T-helper 1 cell treated with Interleukin-12 subunit alpha and Interleukin-12 subunit beta and Interleukin-4 antibody, amounts not matched to agents 30 μg/mL and 1 μg/mL, for 36 hours (primary cell): Measurements from ENCODE around the gene MT1B.

Experiments
- H3K27ac Mint-ChIP-seq: one replicate; pipeline ENCODE4 v1.8.0; 2021; ENCODE audit warnings: mild to moderate bottlenecking, mixed read lengths
- H3K27me3 Mint-ChIP-seq: one replicate; pipeline ENCODE4 v1.8.0; 2021; ENCODE audit warnings: low read depth, mixed read lengths
- H3K36me3 Mint-ChIP-seq: one replicate; pipeline ENCODE4 v1.8.0; 2021; ENCODE audit warnings: low read depth, mixed read lengths
- H3K4me1 Mint-ChIP-seq: one replicate; pipeline ENCODE4 v1.8.0; 2021; ENCODE audit warnings: low read depth, mixed read lengths
- H3K4me3 Mint-ChIP-seq: one replicate; pipeline ENCODE4 v1.8.0; 2021; ENCODE audit warnings: mild to moderate bottlenecking, moderate library complexity, mixed read lengths
- H3K9me3 Mint-ChIP-seq: one replicate; pipeline ENCODE4 v1.8.0; 2021; ENCODE audit warnings: mixed read lengths

MT1B gene

DNA sequence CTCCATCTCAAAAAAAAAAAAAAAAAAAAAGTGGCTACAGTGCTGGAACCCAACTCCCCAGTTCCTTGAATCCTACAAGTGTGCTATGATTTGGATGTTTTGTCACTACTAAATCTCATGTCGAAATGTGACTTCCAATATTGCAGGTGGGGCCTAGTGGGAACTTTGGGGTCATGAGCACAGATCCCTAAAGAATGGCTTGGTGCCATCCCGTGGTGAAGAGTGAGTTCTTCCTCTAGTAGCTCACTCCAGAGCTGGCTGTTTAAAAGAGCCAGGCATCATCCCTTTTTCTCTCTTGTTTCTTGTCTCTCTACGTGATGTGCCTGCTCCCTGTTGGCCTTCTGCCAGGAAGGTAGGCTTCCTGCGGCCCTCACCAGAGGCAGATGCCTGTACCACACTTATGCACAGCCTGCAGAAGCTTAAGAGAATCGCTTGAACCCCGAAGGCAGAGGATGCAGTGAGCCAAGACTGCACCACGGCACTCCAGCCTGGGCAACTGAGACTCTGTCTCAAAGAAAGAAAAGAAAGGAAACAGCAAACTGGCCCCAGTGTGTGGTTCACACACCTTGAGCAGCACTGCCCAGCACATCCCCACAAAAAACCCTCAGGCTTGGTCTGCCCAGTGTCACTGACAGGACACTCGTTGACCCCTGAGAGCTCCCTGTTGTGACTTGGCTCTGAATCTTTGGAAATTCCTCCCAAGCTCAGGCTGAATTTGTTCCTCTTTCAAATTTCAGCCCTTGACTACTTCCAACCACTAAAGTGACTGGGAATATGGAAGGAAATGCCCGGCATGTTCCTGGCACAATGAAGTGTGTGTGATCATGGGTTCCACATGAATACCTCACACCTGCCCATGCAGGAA, 23.0 kb upstream of the MT1B start:
- peaks cover 7% of the 10 kb centered on the region for H3K36me3 Mint-ChIP-seq
- no peak overlapping the region for H3K27ac Mint-ChIP-seq
- H3K9me3 Mint-ChIP-seq, result no peaks in the 10 kb centered on the region
- no peak overlapping the region for H3K4me3 Mint-ChIP-seq
- peaks cover 20% of the 10 kb centered on the region for H3K4me1 Mint-ChIP-seq
- peaks cover 50% of the 10 kb centered on the region for H3K27me3 Mint-ChIP-seq

DNA sequence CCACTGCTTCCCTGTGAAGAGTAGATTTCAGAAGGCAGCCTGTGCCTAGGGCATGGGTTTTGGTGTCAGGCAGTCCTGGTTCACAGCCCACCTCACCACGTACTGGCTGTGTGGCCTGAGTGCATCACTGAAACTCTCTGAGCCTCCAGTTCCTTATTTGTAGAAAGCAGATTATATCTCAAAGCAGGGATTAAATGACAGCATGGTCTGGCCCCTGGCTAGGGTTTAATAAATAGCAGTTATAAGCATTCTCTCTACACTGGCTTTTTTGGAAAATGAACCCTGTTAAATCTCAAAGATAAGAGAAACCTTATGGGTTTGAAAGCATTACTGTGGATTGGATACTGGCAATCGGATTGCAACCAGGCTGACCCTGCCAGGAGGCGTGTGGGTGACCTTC, 22.2 kb upstream of the MT1B start:
- no peak overlapping the region for H3K4me3 Mint-ChIP-seq

DNA sequence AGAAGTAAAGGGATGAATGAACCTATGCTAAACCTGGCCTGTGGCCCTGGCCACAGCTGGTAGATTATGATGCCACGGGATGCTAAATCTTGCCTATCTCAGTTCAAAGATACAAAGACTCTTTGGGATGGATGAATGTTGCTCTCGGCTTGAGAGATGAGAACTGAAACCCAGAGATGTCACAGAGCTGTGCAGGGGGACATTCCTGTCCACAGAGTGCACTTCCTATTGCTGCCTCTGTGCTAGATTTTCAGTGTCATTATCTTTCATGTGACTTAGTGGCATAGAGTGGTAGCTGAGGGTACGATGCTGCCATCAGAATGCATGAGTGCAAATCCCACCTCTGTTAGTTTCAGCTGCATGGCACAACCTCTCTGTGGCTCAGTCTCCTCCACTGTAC, 21.6 kb upstream of the MT1B start:
- H3K4me1 Mint-ChIP-seq, result peaks cover 19% of the 10 kb centered on the region
- H3K27ac Mint-ChIP-seq, result no peak overlapping the region
- H3K36me3 Mint-ChIP-seq, result peaks cover 6% of the 10 kb centered on the region
- H3K9me3 Mint-ChIP-seq, result no peaks in the 10 kb centered on the region
- H3K4me3 Mint-ChIP-seq, result no peak overlapping the region
- H3K27me3 Mint-ChIP-seq, result peaks cover 61% of the 10 kb centered on the region

More for the DNA sequence above, 22.2 kb upstream of the MT1B start:
- Mint-ChIP-seq H3K4me1 (peaks cover 18% of the 10 kb centered on the region), H3K36me3 (peaks cover 7% of the 10 kb centered on the region), H3K9me3 (no peaks in the 10 kb centered on the region), H3K27me3 (peaks cover 58% of the 10 kb centered on the region), H3K27ac (no peak overlapping the region)

DNA sequence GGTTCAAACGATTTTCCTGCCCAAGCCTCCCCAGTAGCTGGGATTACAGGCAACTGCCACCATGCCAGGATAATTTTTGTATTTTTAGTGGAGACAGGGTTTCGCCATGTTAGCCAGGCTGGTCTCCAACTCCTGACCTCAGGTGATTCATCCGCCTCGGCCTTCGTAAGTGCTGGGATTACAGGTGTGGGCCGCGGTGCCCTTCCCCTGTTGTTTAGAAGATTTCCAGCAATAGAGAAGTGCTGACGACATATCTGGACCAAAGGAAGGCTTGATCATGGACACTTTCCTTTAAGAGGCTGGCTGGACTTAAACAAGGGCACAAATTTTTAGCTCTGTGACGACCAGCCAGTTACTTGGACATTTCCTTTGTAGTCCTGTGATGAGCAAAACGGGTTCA, 20.5 kb upstream of the MT1B start:
- H3K36me3 Mint-ChIP-seq, result peaks cover 6% of the 10 kb centered on the region
- H3K4me3 Mint-ChIP-seq, result no peak overlapping the region
- H3K9me3 Mint-ChIP-seq, result no peaks in the 10 kb centered on the region
- peaks cover 70% of the 10 kb centered on the region for H3K27me3 Mint-ChIP-seq
- H3K27ac Mint-ChIP-seq, result no peak overlapping the region
- peaks cover 20% of the 10 kb centered on the region for H3K4me1 Mint-ChIP-seq

DNA sequence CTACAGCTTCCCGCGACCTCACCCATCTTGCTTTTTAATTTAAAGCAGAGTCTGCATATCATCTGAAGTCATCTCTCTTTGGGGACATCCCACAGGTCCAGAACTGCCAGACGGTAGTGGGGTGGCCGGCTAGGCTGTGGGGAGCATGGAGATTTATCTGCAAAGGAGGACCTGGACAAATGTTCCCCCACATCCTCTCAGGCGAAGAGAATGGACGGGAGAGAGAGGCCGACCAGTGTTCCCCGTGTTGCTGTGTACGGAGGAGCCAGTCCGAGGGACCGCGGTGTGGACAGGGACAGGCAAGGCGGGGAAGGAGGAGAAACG, 19.9 kb upstream of the MT1B start:
- Mint-ChIP-seq H3K9me3 (no peaks in the 10 kb centered on the region), H3K4me3 (peak overlapping the region; percentile 65), H3K27me3 (peaks cover 76% of the 10 kb centered on the region), H3K36me3 (peaks cover 6% of the 10 kb centered on the region), H3K4me1 (peaks cover 20% of the 10 kb centered on the region), H3K27ac (no peak overlapping the region)

DNA sequence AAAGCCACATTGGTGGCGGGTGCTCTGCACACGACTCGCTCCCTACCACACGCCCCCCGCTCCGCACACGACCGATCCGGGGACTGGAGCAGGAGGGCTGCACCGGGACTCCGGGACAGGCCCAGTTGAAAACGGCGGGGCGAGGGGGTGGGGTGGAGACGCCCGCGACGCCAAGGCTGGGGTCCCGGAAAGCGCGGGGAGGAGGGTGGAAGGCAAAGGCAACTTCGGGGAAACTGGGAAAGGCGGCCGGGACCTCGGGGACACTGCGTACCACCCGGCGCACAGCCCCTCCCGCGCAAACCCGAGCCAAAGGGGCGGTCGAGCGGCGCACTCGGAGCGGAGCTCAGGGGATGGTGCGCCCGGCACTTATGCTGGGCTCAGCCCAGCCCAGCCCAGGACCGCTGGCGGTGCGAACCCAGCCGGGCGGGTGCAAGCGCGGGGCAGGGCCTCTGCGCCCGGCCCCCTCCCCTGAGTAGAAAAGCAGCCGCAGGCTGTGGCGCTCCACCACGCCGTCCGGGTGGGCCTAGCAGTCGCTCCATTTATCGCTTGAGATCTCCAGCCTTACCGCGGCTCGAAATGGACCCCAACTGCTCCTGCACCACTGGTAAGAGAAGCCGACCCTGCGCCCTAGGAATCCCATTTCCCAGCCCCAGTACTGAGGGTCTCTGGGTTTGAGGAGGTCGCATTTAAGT, 19.4 kb upstream of the MT1B start, which contains the start of gene MT1M:
Gene MT1M, plus strand, starts transcription at position 504 of the 692 bp plus-strand sequence. Its CDS starts 73 bp downstream, at position 577.
- Mint-ChIP-seq H3K36me3 (peaks cover 6% of the 10 kb centered on the region), H3K9me3 (no peaks in the 10 kb centered on the region), H3K27ac (no peak within 1 kb of the TSS), H3K27me3 (peaks cover 81% of the 10 kb centered on the region), H3K4me1 (peaks cover 20% of the 10 kb centered on the region), H3K4me3 (peak within 1 kb of the TSS; percentile 65)

DNA sequence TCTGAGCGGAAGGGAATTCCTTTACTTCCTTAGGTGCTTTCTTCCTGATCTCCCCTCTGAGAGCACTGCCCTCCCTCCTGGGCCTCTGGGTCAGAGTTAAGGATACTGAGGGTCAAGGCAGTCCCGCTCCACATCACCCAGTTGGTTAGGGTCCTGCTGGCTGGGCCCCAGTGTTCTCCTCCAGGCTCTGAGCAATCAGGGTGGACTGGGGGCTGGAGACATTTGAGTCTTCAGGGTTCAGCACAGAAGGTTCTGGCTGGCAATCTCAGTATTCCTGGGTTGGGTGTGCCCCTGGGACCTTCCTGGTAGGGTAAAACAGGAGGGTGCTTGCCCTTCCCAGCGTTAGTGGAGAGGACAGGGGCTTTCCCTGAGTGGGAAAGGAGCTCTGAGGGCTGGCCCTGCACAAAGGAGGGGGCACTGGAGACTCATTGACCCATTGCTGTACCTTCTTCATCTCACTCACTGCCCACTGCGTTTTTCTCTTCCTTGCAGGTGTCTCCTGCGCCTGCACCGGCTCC, 18.8 kb upstream of the MT1B start:
- Mint-ChIP-seq H3K4me1 (peaks cover 24% of the 10 kb centered on the region), H3K27me3 (peaks cover 87% of the 10 kb centered on the region)

DNA sequence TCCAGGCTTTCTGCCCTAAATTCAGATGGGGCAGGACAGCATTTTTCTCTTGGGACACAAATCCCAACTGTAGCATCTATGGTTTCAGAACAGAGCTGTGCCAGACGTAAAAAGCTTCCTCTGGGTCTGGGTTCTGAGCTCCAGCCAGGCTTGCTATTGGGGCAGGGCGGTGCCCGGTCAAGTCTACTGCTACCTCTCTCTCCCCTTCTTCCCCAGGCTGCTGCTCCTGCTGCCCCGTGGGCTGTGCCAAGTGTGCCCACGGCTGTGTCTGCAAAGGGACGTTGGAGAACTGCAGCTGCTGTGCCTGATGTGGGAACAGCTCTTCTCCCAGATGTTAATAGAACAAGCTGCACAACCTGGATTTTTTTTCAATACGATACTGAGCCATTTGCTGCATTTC, 18.2 kb upstream of the MT1B start:
- H3K27me3 Mint-ChIP-seq, result peaks cover 91% of the 10 kb centered on the region
- no peaks in the 10 kb centered on the region for H3K9me3 Mint-ChIP-seq
- no peak overlapping the region for H3K4me3 Mint-ChIP-seq
- no peak overlapping the region for H3K27ac Mint-ChIP-seq
- H3K36me3 Mint-ChIP-seq, result peaks cover 6% of the 10 kb centered on the region
- peaks cover 26% of the 10 kb centered on the region for H3K4me1 Mint-ChIP-seq

More for the DNA sequence above, 18.8 kb upstream of the MT1B start:
- Mint-ChIP-seq H3K4me3 (peak overlapping the region; percentile 53), H3K36me3 (peaks cover 6% of the 10 kb centered on the region), H3K27ac (no peak overlapping the region), H3K9me3 (no peaks in the 10 kb centered on the region)

DNA sequence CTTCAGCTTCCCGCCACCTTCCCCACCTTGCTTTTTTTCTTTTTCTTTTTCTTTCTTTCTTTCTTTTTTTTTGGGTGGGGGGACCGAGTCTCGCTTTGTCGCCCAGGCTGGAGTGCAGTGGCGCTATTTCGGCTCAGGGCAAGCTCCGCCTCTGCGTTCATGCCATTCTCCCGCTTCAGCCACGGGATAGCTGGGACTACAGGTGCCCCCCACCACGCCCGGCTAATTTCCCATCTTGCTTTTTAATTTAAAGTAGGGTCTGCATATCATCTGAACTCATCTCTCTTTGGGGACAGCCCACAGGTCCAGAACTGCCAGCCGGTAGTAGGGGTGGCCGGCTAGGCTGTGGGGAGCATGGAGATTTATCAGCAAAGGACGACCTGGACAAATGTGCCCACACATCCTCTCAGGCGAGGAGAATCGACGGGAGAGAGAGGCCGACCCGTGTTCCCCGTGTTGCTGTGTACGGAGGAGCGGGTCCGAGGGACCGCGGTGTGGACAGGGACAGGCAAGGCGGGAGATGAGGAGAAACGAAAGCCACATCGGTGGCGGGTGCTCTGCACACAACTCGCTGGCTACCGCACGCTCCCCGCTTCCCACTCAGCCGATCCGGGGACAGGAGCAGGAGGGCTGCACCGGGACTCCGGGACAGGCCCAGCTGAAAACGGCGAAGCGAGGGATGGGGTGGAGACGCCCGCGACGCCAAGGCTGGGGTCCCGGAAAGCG, 16.8 kb upstream of the MT1B start:
- peak overlapping the region; percentile 41 for H3K27ac Mint-ChIP-seq
- peaks cover 93% of the 10 kb centered on the region for H3K27me3 Mint-ChIP-seq
- peaks cover 6% of the 10 kb centered on the region for H3K36me3 Mint-ChIP-seq
- H3K4me3 Mint-ChIP-seq, result peak overlapping the region; percentile 74
- peaks cover 26% of the 10 kb centered on the region for H3K4me1 Mint-ChIP-seq
- H3K9me3 Mint-ChIP-seq, result no peaks in the 10 kb centered on the region

DNA sequence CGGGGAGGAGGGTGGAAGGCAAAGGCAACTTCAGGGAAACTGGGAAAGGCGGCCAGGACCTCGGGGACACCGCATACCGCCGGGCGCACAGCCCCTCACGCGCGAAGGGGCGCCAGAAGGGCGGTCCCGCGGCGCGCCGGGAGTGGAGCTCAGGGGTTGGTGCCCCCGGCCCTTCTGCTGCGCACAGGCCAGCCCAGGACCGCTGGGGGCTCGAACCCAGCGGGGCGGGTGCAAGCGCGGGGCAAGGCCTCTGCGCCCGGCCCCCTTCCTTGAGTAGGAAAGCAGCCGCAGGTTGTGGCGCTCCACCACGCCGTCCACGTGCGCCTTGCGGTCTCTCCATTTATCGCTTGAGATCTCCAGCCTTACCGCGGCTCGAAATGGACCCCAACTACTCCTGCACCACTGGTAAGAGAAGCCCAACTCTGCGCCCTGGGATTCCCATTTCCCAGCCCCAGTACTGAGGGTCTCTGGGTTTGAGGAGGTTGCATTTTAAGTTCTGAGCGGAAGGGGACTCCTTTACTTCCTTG, 16.2 kb upstream of the MT1B start:
- Mint-ChIP-seq H3K4me1 (peaks cover 22% of the 10 kb centered on the region), H3K36me3 (peaks cover 6% of the 10 kb centered on the region), H3K4me3 (peak overlapping the region; percentile 46), H3K27me3 (peaks cover 93% of the 10 kb centered on the region), H3K9me3 (no peaks in the 10 kb centered on the region), H3K27ac (no peak overlapping the region)

DNA sequence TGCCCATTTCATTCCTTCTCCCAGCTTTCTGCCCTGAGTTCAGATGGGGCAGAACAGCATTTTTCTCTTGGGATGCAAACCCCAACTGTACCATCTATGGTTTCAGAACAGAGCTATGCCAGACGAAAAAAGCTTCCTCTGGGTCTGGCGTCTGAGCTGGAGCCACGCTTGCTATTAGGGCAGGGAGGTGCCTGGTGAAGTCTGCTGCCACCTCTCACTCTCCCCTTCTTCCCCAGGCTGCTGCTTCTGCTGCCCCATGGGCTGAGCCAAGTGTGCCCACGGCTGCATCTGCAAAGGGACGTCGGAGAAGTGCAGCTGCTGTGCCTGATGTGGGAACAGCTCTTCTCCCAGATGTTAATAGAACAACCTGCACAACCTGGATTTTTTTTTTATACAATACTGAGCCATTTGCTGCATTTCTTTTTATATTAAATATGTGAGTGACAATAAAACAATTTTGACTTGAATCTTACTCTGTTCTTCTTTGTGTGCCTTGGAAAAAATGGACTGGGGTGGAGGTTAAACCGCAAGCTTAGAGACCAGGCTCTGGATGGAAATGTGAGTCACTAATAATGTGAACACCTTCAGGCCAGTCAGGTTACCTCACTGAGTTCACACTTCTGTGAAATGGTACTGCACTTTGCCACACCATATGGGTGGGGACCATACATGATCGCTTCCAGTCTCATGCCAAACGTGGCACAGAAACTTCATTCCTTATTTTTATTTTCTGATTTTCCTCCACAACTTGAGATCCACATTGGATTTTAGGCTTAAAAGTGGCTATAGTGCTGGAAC, 14.9 kb upstream of the MT1B start:
- Mint-ChIP-seq H3K4me3 (no peak overlapping the region), H3K4me1 (peaks cover 20% of the 10 kb centered on the region), H3K27me3 (peaks cover 87% of the 10 kb centered on the region), H3K27ac (no peak overlapping the region), H3K36me3 (peaks cover 4% of the 10 kb centered on the region), H3K9me3 (no peaks in the 10 kb centered on the region)

DNA sequence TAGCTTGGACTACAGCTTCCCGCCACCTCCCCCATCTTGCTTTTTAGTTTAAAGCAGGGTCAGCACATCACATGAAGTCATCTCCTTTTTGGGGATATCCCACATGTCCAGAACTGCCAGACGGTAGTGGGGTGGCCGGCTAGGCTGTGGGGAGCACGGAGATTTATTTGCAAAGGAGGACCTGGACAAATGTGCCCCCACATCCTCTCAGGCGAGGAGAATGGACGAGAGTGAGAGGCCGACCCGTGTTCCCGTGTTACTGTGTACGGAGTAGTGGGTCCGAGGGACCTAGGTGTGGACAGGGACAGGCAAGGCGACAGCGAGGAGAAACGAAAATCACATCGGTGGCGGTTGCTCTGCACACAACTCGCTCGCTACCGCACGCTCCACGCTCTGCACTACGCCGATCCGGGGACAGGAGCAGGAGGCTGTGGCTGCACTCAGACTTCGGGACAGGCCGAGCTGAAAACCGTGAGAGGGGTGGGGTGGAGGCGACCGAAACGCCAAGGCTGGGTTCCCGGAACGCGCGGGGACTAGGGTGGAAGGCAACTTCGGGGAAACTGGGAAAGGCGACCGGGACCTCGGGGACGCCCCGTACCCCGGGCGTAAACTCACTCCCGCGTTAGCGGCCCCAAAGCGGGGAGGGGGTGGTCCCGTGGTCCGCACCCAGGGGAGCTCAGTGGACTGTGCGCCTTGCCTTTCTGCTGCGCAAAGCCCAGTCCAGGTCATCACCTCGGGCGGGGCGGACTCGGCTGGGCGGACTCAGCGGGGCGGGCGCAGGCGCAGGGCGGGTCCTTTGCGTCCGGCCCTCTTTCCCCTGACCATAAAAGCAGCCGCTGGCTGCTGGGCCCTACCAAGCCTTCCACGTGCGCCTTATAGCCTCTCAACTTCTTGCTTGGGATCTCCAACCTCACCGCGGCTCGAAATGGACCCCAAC, 13.6 kb upstream of the MT1B start, which contains the start of gene MT1A:
Gene MT1A, plus strand, starts transcription at position 853 of the 937 bp plus-strand sequence. Its CDS starts 73 bp downstream, at position 926.
- Mint-ChIP-seq H3K36me3 (peaks cover 3% of the 10 kb centered on the region), H3K4me1 (peaks cover 24% of the 10 kb centered on the region), H3K9me3 (no peaks in the 10 kb centered on the region), H3K27ac (no peak within 1 kb of the TSS), H3K4me3 (peak within 1 kb of the TSS; percentile 77), H3K27me3 (peaks cover 86% of the 10 kb centered on the region)

DNA sequence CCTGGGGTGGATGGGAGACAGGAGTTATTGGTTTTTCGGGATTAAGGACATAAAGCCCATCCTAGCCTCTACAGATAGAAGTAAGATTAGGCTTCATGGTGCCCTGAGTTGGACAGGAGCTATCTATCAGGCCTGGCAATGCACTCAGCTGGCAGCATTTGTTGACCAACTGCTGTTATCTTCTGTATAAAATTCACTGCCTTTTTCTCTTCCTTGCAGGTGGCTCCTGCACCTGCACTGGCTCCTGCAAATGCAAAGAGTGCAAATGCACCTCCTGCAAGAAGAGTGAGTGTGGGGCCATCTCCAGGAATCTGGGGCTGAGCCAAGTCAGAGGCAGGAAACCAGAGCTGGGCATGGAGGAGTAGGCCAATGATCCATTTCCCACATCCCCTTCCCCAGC, 12.6 kb upstream of the MT1B start:
- Mint-ChIP-seq H3K9me3 (no peaks in the 10 kb centered on the region), H3K27ac (no peak overlapping the region), H3K36me3 (peaks cover 3% of the 10 kb centered on the region), H3K4me3 (no peak overlapping the region), H3K4me1 (peaks cover 31% of the 10 kb centered on the region), H3K27me3 (peaks cover 82% of the 10 kb centered on the region)
